BLaER1 (cell line): ENCODE data around the gene GGTLC2.
A peak's percentile ranks its signal among the peaks of the same experiment; 100 is the strongest.

Source experiments
- H3K27ac ChIP-seq: shearing (Covaris generic); formaldehyde crosslinking; 2 replicates; pipeline ENCODE4 v1.8.1; 2022
- H3K27me3 ChIP-seq: shearing (Covaris generic); formaldehyde crosslinking; 2 replicates; pipeline ENCODE4 v1.8.1; 2022
- H3K36me3 ChIP-seq: shearing (Covaris generic); formaldehyde crosslinking; 2 replicates; pipeline ENCODE4 v1.8.1; 2022
- H3K4me1 ChIP-seq: shearing (Covaris generic); formaldehyde crosslinking; 2 replicates; pipeline ENCODE4 v1.8.1; 2022
- H3K4me2 ChIP-seq: shearing (Covaris generic); formaldehyde crosslinking; 2 replicates; pipeline ENCODE4 v1.8.1; 2022
- H3K4me3 ChIP-seq: shearing (Covaris generic); formaldehyde crosslinking; 2 replicates; pipeline ENCODE4 v1.8.1; 2022
- H3K9ac ChIP-seq: shearing (Covaris generic); formaldehyde crosslinking; 2 replicates; pipeline ENCODE4 v1.8.1; 2022
- H3K9me3 ChIP-seq: shearing (Covaris generic); formaldehyde crosslinking; 2 replicates; pipeline ENCODE4 v1.8.1; 2022
- H4K20me1 ChIP-seq: shearing (Covaris generic); formaldehyde crosslinking; 2 replicates; pipeline ENCODE4 v1.8.1; 2022
- Cebpa-rat ChIP-seq: shearing (Covaris generic); IDR thresholded peaks from 2 replicates; pipeline ENCODE4 v1.8.1; 2022

GGTLC2 gene

DNA sequence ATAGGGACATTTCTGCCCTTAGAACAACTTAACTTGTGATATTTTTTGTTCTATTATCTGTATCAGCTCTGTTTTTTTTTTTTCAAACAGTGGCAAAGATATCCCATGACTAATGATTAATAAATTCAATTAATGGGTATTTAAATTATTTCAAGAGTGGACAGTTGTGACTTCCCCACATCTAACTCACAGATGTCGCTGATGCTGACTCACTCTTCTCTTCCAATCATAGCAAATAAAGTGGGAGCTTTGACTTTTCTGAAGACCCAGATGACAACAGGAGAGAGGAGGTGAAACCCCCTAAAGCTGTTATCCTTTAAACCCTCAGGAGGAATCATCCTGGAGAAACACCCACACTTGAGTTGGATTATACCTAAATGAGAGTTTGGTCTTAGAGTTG lies 27.1 kb downstream of the GGTLC2 start:
- Histone ChIP-seq H3K36me3 (no peaks in the 10 kb centered on the region), H3K4me1 (peaks cover 43% of the 10 kb centered on the region), H3K4me2 (no peak overlapping the region), H3K9me3 (0 out of 2 replicates have a peak, but pooled peaks cover 8% of the 10 kb centered on the region), H3K27me3 (no peaks in the 10 kb centered on the region), H3K9ac (no peak overlapping the region), H4K20me1 (no peaks in the 10 kb centered on the region), H3K4me3 (no peak overlapping the region), H3K27ac (no peak overlapping the region)
- TF ChIP-seq Cebpa-rat: no peak

DNA sequence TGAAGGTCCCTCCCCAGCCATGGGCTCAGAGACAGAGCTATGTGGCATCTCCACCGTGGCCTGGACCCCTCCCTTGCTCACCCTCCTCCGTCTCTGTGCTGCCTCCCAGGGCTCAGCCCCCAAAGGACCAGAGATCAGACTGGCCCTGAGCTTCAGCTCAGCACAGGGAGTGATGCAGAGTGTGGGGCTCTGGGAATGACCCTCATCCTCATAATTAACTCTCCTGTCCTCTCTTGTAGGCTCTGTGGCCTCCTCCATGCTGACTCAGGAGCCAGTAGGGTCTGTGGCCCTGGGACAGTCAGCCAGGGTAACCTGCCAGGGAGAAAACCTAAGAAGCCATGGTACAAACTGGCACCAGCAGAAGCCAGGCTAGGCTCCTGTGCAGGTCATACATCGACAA lies 28.7 kb downstream of the GGTLC2 start:
- no peak overlapping the region for H3K9ac ChIP-seq
- no peaks in the 10 kb centered on the region for H4K20me1 ChIP-seq
- no peak overlapping the region for H3K27ac ChIP-seq
- TF ChIP-seq Cebpa-rat: no peak
- H3K4me2 ChIP-seq: no peak overlapping the region
- no peak overlapping the region for H3K4me3 ChIP-seq
- no peaks in the 10 kb centered on the region for H3K27me3 ChIP-seq
- no peaks in the 10 kb centered on the region for H3K36me3 ChIP-seq
- 0 out of 2 replicates have a peak, but pooled peaks cover 8% of the 10 kb centered on the region for H3K9me3 ChIP-seq
- H3K4me1 ChIP-seq: peaks cover 36% of the 10 kb centered on the region

DNA sequence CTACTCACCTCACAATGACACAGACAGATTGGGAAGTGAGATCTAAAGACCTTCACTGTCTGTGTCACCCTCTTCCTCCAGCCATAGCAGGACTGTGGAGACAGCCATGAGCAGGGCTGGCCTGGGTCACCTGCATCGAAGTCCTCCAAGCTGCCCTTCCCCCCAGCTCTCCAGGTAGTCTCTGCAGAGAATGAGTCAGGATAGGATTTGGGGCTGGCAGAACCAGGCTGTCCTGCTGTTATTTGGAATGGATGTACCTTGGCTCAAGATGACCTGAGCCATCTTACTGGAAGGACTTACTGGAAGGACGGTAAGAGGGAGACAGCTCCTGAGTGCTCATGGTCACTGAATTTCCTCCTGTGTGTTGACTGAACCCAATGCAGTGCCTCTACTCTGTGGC lies 29.2 kb downstream of the GGTLC2 start:
- Histone ChIP-seq H3K9me3 (0 out of 2 replicates have a peak, but pooled peaks cover 8% of the 10 kb centered on the region), H3K9ac (no peak overlapping the region), H3K4me1 (peaks cover 36% of the 10 kb centered on the region), H3K36me3 (no peaks in the 10 kb centered on the region), H3K4me3 (no peak overlapping the region), H3K4me2 (no peak overlapping the region), H3K27me3 (no peaks in the 10 kb centered on the region), H4K20me1 (no peaks in the 10 kb centered on the region), H3K27ac (no peak overlapping the region)
- TF ChIP-seq Cebpa-rat: no peak

DNA sequence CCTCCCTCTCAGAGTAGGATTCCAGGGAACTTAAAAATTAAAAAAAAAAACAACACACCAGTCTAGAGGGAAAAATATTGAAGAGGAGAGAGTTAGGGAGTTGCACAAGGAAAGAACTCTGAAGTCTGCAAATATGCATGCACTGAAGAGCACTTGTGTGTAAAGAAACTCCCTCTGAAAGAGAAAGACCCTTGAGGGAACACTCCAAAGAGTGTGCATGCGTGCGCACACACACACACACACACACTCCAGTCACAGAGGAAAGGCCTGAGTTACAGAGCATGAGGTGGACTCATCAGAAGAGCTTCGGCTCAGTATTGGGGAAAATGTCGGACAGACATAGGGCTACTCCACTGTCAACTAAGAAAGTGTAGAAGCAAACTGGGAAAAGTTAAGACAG lies 30.1 kb downstream of the GGTLC2 start:
- H4K20me1 ChIP-seq: no peaks in the 10 kb centered on the region
- H3K4me1 ChIP-seq: peaks cover 36% of the 10 kb centered on the region
- TF ChIP-seq Cebpa-rat: no peak
- no peak overlapping the region for H3K9ac ChIP-seq
- no peaks in the 10 kb centered on the region for H3K36me3 ChIP-seq
- H3K4me2 ChIP-seq: no peak overlapping the region
- H3K9me3 ChIP-seq: 0 out of 2 replicates have a peak, but pooled peaks cover 7% of the 10 kb centered on the region
- H3K27ac ChIP-seq: no peak overlapping the region
- no peaks in the 10 kb centered on the region for H3K27me3 ChIP-seq
- H3K4me3 ChIP-seq: no peak overlapping the region

DNA sequence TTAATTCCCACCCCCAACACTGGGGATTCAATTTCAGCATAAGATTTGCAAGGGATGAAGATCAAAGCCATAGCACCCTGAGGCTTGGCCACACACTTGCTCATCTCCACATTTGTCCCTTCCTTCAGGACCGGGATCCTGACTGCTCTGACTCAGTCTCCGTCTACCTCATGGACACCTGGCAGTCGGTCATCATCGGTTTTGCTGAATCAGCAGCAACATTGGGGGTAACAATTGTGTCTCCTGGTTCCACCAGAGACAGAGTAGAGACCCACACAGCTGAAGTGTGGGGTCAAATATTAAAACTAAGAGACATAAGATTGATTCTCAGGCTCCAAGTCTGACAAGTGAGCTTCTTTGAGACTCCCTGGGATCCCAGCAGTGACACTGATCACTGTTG lies 34.6 kb downstream of the GGTLC2 start:
- Histone ChIP-seq H3K27me3 (no peaks in the 10 kb centered on the region), H3K27ac (no peak overlapping the region), H3K4me3 (no peak overlapping the region), H3K9me3 (no peaks in the 10 kb centered on the region), H3K4me1 (peaks cover 48% of the 10 kb centered on the region), H4K20me1 (no peaks in the 10 kb centered on the region), H3K36me3 (no peaks in the 10 kb centered on the region), H3K4me2 (peak overlapping the region; percentile 54), H3K9ac (no peak overlapping the region)
- TF ChIP-seq Cebpa-rat: no peak

DNA sequence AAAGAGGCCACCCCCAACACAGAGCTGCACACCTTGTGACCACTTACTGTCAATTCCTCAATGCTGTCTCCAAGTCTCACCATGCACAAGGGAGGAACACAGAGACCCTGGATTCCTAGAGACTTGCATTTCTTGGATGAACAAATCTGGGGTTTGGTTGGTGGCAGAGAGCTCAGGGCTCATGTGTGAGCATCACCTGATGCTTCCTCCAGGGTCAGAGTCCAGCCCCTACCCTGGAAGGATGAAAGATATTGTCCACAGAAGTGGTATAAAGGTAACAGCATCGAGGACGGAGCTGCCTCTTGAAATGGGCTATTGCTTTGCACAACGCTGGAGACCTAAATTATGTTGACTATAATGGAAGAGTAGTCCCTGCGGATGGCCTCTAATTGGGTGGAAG lies 36.0 kb downstream of the GGTLC2 start:
- Histone ChIP-seq H3K9ac (no peak overlapping the region), H3K4me3 (no peak overlapping the region), H3K27ac (no peak overlapping the region), H4K20me1 (no peaks in the 10 kb centered on the region), H3K4me2 (peak overlapping the region; percentile 71; the same call in 1 of the 2 replicates), H3K9me3 (no peaks in the 10 kb centered on the region), H3K4me1 (peaks cover 60% of the 10 kb centered on the region), H3K36me3 (no peaks in the 10 kb centered on the region), H3K27me3 (no peaks in the 10 kb centered on the region)
- TF ChIP-seq Cebpa-rat: no peak

DNA sequence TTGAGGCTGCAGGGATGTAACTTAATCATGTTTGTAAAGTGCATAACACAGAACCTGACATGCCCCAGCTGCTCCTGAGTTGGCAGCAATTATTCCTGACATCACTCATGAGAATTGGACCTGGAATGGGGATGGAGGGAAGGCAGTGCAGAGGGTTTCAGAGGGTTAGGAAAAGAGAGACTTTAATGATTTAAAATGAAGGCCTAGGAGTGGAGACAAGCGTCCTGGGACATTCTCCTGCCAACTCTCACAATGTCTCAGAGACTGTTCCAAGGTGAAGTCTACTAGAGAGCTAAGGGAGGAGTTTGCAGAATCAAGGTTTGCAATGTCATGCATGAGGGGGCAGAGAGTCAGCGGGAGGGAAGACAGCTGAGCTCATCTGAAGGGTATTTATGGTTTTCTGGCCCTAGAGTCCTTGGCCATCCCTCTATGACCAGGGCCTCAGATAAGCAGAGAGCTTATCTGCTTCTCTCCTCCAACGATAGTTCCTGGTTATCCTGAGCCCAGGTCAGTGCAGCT lies 36.9 kb downstream of the GGTLC2 start:
- Histone ChIP-seq H3K4me3 (no peak overlapping the region), H3K9me3 (no peaks in the 10 kb centered on the region), H4K20me1 (no peaks in the 10 kb centered on the region), H3K4me2 (peak overlapping the region; percentile 71), H3K9ac (no peak overlapping the region), H3K4me1 (peaks cover 69% of the 10 kb centered on the region), H3K27ac (no peak overlapping the region), H3K36me3 (no peaks in the 10 kb centered on the region), H3K27me3 (no peaks in the 10 kb centered on the region)
- TF ChIP-seq Cebpa-rat: no peak

DNA sequence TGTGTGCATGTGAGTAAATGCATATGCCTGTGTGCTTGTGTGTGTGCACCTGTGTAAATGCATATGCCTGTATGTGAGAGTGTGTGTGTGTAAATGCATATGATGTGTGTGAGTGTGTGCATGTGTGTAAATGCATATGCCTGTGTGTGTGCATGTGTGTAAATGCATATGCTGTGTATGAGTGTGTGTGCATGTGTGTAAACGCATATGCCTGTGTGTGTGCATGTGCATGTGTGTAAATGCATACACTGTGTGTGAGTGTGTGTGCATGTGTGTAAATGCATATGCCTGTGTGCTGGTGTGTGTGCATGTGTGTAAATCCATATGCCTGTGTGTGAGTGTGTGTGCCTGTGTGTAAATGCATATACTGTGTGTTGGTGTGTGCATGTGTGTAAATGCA lies 37.8 kb downstream of the GGTLC2 start:
- Histone ChIP-seq H3K27ac (no peak overlapping the region), H3K27me3 (no peaks in the 10 kb centered on the region), H3K9ac (no peak overlapping the region), H3K9me3 (no peaks in the 10 kb centered on the region), H3K4me1 (peaks cover 78% of the 10 kb centered on the region), H4K20me1 (no peaks in the 10 kb centered on the region), H3K4me3 (no peak overlapping the region), H3K36me3 (no peaks in the 10 kb centered on the region), H3K4me2 (no peak overlapping the region)
- TF ChIP-seq Cebpa-rat: no peak

DNA sequence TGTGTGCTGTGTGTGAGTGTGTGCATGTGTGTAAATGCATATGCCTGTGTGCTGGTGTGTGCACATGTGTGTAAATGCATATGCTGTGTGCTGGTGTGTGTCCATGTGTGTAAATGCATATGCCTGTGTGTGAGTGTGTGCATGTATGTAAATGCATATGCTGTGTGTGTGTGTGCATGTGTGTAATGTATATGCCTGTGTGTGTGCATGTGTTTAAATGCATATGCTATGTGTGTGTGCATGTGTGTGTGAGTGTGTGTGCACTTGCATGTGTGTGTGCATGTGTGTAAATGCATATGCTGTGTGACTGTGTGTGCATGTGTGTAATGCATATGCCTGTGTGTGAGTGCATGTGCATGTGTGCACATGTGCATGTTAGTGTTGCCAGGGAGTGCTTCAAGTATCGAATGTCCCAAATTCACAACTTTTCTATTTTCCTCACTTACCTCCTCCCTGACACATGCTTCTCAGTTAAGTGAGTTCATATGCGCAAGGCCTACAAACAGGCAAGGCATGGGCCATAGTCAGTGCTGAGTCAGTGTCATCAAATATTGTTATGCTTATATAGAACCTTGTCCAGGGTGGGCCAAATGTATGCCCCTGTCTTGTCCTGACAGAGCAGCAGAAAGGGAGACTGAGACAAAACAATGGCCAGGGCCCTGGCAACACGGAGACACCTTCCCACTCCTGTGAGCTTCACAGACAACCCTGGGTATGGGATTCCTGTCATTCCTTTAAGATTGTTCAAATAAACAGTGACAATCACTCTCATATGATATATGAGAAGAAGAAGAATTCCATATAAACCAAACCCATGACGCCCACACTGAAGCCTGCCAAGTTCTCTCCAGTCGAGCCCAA lies 38.6 kb downstream of the GGTLC2 start:
- Histone ChIP-seq H3K9ac (0 out of 2 replicates have a peak overlapping the region, but pooled peaks have one; percentile 18), H3K4me3 (no peak overlapping the region), H3K4me2 (no peak overlapping the region), H3K9me3 (no peaks in the 10 kb centered on the region), H3K4me1 (peaks cover 76% of the 10 kb centered on the region), H3K27ac (no peak overlapping the region), H4K20me1 (no peaks in the 10 kb centered on the region), H3K27me3 (no peaks in the 10 kb centered on the region), H3K36me3 (no peaks in the 10 kb centered on the region)
- TF ChIP-seq Cebpa-rat: no peak

DNA sequence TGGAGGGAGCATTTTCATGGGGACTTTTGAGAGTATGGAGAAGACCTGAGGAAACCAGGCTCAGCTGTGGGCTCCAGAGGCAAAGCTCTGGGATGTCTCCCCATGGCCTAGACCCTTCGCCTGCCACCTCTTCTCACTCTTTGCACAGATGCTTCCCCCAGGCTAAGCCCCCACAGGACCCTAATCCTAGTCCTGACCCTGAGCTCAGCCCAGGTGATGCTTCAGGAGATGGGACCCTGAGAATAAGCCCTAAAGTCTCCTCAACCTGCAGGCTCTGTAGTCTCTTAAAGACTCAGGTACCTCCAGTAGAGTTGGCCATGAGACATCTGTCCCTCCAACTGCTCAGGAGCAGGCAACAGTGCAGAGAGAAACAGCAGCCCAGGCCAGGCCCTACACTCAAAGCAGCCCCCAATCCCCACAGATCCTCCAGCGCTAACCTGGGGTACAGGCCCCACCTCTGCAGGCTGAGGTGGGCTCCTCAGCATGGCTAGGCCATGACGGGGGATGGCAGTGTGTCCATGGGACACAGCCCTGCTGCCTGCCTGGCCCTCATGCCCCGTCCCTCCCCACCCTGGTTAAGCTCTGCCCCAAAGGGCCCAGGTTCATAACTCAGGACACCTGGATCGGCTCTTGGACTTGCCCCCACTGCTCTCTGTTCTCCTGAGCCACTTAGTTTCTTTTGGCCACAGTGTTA lies 39.4 kb downstream of the GGTLC2 start:
- Histone ChIP-seq H3K27ac (no peak overlapping the region), H4K20me1 (no peaks in the 10 kb centered on the region), H3K36me3 (no peaks in the 10 kb centered on the region), H3K9ac (0 out of 2 replicates have a peak overlapping the region, but pooled peaks have one; percentile 18), H3K4me2 (no peak overlapping the region), H3K4me1 (peaks cover 68% of the 10 kb centered on the region), H3K9me3 (no peaks in the 10 kb centered on the region), H3K4me3 (no peak overlapping the region), H3K27me3 (no peaks in the 10 kb centered on the region)
- no peak for TF ChIP-seq Cebpa-rat
